ENCODE data around the gene VARS2. TPM values are rescaled to one million over a fixed set of nuclear protein-coding genes. Genes with fewer than 3 reads are reported as not detected.
"Not testable (repeated sequence)": the region's sequence is repeated elsewhere in the genome, so short reads cannot be mapped to it uniquely, and the experiment has no call there.

VARS2 gene
- polyA plus RNA-seq, 4 donors = 26.1 to 59.5 (median 35.3) TPM

DNA sequence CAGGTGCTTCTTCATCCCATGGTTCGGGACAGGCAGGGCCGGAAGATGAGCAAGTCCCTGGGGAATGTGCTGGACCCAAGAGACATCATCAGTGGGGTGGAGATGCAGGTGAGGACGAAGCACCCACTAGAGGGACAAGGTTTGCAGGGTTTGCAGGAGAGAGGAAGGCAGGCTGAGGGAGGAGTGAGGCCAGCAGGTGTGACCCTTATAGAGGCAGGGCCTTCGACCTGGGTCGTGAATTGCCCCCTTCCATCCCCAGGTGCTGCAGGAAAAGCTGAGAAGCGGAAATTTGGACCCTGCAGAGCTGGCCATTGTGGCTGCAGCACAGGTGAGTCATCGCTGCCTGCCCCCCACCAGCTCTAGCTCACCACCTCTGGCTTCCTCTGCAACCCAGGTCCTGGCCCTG is 8.4 kb downstream of the VARS2 start:
- DNase-seq (ENCODE audit: low read depth in 4 of 4, low spot score in 3 of 4) = no peak

DNA sequence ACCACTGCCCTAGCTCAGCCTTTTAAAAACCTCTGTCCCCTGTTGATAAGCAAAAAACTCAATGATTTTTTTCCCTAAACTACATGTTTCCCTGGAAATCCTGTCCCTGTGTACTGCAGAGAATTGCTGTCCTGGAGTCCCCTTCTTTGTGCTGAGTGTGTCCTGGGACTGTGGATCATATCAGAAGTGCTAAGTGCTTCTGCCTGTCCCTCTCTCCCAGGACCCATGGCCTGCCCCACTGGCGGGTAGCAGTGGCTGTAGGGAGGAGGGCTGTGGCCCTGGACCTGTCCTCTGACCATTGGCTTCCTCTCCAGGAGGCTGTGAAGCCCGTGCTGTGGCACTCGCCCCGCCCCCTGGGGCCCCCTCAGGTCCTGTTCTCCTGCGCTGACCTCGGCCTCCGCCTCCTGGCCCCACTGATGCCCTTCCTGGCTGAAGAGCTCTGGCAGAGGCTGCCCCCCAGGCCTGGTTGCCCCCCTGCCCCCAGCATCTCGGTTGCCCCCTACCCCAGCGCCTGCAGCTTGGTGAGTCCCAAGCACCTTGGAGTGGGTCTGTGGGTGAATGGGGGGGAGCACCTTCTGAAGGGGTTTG is 10.1 kb downstream of the VARS2 start:
- DNase-seq (ENCODE audit: low read depth in 4 of 4, low spot score in 3 of 4) = not testable (repeated sequence)

- no peak for DNase-seq (ENCODE audit: low read depth in 4 of 4, low spot score in 3 of 4)
Observed at GRCh38 chr6:30926644-30927043, 12.6 kb downstream of the VARS2 start.

GRCh38 chr6:30927080-30927479 is 13.0 kb downstream of the VARS2 start:
- not testable (repeated sequence) for DNase-seq (ENCODE audit: low read depth in 4 of 4, low spot score in 3 of 4)

GRCh38 chr6:30928677-30929076 is 14.6 kb downstream of the VARS2 start:
- no peak for DNase-seq (ENCODE audit: low read depth in 4 of 4, low spot score in 3 of 4)

DNA sequence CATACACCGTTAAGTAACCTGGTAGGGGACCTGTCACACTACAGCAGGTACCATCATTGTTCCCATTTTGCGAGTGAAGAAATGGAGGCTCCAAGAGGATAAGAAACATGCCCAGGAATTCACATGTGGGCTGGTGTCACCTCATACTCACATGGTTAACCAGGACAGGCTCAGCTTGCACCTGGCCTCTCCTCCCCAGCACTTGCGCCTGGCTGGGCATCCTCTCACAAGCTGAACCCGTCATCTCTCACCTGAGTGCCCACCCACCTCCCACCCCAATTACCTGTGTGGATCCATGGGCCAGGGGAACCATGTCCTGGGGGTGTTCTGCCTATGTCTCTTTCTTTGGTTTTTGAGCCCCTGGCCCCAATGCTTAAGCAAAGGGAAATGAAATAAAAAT is 16.5 kb downstream of the VARS2 start:
- DNase-seq (ENCODE audit: low read depth in 4 of 4, low spot score in 3 of 4) = no peak

DNA sequence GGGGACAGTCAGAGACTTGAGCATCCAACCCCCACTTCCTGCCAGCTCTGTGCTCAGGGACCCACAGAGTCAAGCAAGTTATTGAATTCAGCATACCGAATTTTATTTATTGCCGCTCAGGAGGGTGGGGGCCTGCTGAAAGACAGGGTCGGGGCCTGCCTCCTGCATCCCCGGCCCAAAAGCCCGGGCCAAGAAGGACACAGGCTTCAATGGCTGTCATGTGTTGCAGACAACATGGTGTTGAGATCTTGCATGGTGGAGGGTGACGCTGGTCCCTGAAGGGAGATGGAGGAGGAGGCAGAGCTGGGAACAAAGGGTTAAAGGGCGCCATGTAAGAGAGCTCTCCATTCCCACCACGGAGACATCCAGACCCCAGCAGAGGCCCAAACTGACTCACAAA is 17.2 kb downstream of the VARS2 start:
- no peak for DNase-seq (ENCODE audit: low read depth in 4 of 4, low spot score in 3 of 4)

- DNase-seq (ENCODE audit: low read depth in 4 of 4, low spot score in 3 of 4) = no peak
Observed at GRCh38 chr6:30931969-30932645, 18.1 kb downstream of the VARS2 start, which contains the start of gene SFTA2. TSS of gene SFTA2 (minus strand) at chr6:30932170. CDS start at chr6:30932096, 74 bp downstream.

DNA sequence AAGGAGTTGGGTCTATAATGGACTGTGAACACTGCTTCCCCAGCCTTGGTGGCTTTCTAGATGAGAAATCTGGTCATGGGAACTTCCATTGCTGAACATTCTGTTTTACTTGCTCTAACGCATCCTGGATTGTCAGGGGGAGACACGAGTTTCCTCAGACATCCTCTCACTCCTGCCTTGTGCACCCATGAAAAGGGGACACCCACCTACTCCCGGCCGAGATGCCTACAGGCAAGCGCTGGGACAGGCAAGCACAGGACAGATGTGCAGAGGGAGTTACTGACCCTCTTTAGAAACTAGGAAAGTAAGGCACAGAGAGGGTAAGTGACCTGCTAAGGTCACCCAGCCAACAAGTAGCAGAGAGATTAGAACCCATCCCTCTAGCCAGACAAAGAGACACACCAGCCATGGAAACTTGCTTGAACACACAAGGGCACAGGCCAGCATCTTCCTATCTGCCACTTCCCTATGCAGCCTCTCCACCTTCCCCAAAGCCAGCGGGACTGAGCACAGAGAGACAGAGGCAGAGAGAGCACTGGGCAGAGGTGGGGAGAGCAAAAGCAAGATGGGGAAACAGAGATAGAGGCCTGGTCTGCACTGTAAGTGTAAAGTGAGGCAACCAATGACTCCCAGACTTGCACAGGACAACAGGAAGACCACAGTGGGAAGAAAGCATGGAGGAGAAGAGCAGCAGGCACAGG is 18.8 kb downstream of the VARS2 start:
- DNase-seq (ENCODE audit: low read depth in 4 of 4, low spot score in 3 of 4) = no peak

- DNase-seq (ENCODE audit: low read depth in 4 of 4, low spot score in 3 of 4) = no peak
Observed at GRCh38 chr6:30935018-30935417, 21.0 kb downstream of the VARS2 start.

DNA sequence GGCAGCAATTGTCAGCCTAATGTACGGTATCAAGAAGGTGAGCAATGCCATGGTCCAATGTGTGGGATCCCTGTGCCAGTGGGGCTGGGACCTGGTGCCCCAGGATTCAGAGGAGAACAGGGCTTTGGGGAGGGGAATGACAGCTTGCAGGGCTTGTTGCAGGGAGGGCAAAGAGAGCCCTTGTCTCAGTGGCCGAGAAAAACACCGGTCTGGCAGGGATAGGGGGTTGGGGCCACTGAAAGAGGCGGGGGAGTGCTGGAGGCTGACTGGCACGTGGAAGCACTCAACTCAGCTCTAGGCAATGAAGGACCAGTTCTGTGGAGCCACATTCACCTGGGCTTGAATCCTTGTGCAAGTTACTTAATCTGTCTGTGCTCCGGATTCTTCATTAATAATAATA is 23.2 kb downstream of the VARS2 start:
- no peak for DNase-seq (ENCODE audit: low read depth in 4 of 4, low spot score in 3 of 4)

DNA sequence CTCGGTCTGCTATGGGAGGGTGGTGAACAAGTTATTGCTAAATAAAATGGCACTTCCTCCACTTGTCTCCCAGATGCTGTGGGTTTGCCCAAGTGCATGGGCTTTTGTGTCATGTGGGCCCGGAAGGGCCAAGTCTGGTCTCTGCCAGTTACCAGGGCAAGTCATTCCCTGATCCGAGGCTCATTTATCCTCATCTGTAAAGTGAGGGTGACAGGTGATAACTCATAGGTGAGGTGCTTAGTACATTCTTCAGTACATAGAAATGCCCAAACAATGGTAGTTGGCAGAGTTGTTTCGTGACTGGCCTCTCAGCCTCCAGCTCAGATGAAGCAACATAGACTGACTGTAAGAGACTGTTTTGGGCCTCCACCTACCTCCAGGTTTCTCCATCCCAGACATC is 24.7 kb downstream of the VARS2 start:
- no peak for DNase-seq (ENCODE audit: low read depth in 4 of 4, low spot score in 3 of 4)

- DNase-seq (ENCODE audit: low read depth in 4 of 4, low spot score in 3 of 4) = no peak
Observed at GRCh38 chr6:30939473-30939872, 25.4 kb downstream of the VARS2 start.

DNA sequence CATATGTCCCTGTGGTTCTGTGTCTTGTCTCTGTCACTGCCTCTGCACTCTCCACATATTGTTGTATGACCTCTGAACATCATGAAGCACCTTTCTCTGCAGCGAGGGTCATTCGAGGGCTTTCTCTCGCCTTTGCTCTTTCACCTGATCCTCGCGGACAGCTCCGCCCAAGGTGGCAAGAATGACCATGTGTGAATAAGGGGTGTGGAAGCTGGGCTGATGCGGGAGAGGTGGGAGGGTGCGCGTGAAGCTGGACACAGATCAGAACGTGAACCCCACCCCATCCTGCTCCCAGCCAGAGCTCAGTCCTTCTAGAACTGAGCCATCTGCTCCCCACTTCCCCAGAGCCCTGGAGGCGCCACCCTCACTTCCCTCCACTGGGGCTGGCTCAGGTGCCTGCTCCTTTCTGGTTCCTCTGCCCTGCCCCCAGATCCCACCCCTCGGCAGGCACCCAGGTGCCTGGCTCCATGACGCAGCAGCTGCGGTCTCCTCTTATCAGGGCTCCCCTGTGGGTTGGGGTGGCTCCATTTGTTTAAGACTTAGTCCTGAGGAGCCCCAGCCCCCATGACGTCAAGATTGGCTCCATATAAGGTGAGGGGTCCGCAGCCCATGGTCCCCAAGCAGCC is 26.4 kb downstream of the VARS2 start, which contains the start of gene MUCL3:
Gene MUCL3, plus strand, starts transcription at position 613 of the 626 bp plus-strand sequence. CDS start 27 bp downstream, outside the sequence.
- no peak for DNase-seq (ENCODE audit: low read depth in 4 of 4, low spot score in 3 of 4)

- peak; percentile 50 to 71 (median 63) for DNase-seq (ENCODE audit: low read depth in 4 of 4, low spot score in 3 of 4)
Observed at GRCh38 chr6:30942338-30943060, 28.5 kb downstream of the VARS2 start.

DNA sequence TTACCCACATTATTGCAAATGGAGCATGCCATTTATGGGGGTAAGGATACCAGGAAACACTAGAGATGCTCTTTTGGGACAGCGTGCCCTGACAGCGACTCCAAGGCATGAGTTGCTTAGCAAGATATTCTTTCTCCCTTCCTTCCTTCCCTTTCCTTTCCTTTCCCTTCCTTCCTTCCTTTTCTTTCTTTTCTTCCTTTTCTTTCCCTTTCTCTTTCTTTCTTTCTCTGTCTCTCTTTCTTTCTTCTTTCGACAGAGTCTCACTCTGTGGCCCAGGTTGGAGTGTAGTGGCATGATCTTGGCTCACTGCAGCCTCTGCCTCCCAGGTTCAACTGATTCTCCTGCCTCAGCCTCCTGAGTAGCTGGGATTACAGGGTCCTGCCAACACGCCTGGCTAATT is 30.0 kb downstream of the VARS2 start:
- no peak for DNase-seq (ENCODE audit: low read depth in 4 of 4, low spot score in 3 of 4)

GRCh38 chr6:30945281-30945680 is 31.2 kb downstream of the VARS2 start:
- no peak for DNase-seq (ENCODE audit: low read depth in 4 of 4, low spot score in 3 of 4)

- no peak for DNase-seq (ENCODE audit: low read depth in 4 of 4, low spot score in 3 of 4)
Observed at GRCh38 chr6:30947231-30947630, 33.2 kb downstream of the VARS2 start.

DNA sequence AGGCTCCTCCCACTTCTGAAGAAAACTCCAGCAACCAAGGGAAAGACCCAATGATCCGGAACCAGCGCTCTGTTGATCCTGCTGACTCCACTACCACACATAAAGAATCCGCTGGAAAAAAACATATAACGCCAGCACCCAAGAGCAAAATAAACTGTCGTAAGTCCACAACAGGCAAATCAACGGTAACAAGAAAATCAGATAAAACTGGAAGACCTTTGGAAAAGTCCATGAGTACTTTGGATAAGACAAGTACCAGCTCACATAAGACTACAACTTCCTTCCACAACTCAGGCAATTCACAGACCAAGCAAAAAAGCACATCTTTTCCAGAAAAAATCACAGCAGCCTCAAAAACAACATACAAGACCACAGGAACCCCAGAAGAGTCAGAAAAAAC is 34.8 kb downstream of the VARS2 start:
- DNase-seq (ENCODE audit: low read depth in 4 of 4, low spot score in 3 of 4) = no peak

DNA sequence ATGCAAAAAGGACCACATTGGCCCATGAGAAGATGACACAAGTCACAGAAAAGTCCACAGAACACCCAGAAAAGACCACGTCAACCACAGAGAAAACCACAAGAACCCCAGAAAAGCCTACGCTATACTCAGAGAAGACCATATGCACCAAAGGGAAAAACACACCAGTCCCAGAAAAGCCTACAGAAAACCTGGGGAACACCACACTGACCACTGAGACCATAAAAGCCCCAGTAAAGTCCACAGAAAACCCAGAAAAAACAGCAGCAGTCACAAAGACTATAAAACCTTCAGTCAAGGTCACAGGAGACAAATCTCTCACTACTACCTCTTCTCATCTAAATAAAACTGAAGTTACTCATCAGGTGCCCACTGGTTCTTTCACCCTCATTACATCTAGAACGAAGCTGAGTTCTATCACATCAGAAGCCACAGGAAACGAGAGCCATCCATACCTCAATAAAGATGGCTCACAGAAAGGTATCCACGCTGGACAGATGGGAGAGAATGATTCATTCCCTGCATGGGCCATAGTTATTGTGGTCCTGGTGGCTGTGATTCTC is 38.0 kb downstream of the VARS2 start:
- DNase-seq (ENCODE audit: low read depth in 4 of 4, low spot score in 3 of 4) = no peak
